Upper lobe of left lung (tissue), 6 donors: ENCODE data around the gene CFAP299. TPM values are rescaled to one million over a fixed set of nuclear protein-coding genes. Genes with fewer than 3 reads are reported as not detected.

Source experiments
- ATAC-seq, 2 donors: fragments of 200-7000 bp; cut with Tn5 transposase; one replicate each; pipeline ENCODE4 v1.9.1; 2022; ENCODE audit warnings: mild to moderate bottlenecking in 2 of 2, moderate library complexity in 2 of 2; ENCODE audit not compliant: low FRiP score in 2 of 2
- DNase-seq, 2 donors: peaks; one replicate each; pipeline ENCODE4 v3.0.0-alpha.2; 2019 to 2020
- H3K27ac ChIP-seq, 4 donors: fragments of 200-600 bp; sonication (generic); one replicate each; pipeline ENCODE4 v1.5.1; 2016 to 2019
- H3K27me3 ChIP-seq, 4 donors: fragments of 200-600 bp; sonication (generic); one replicate each; pipeline ENCODE4 v1.5.1; 2017 to 2019
- H3K36me3 ChIP-seq, 4 donors: fragments of 200-600 bp; sonication (generic); one replicate each; pipeline ENCODE4 v1.5.1; 2016 to 2019
- H3K4me1 ChIP-seq, 4 donors: fragments of 200-600 bp; sonication (generic); one replicate each; pipeline ENCODE4 v1.5.1; 2018 to 2019
- H3K4me3 ChIP-seq, 4 donors: fragments of 200-600 bp; sonication (generic); one replicate each; pipeline ENCODE4 v1.5.1; 2017 to 2019; ENCODE audit warnings: mild to moderate bottlenecking in 2 of 4, moderate library complexity in 1 of 4
- H3K9me3 ChIP-seq, 4 donors: fragments of 200-600 bp; sonication (generic); one replicate each; pipeline ENCODE4 v1.5.1; 2018 to 2019
- CTCF ChIP-seq, 6 experiments: fragments of 450-650 bp in 4 of 6; fragments of 200-600 bp in 2 of 6; sonication (generic) in 2 of 6; IDR thresholded peaks; one replicate each; pipeline ENCODE4 v1.5.1; 2016 to 2019; ENCODE audit warnings: antibody characterized with exemption in 6 of 6
- EP300 ChIP-seq, 4 donors: sonication (generic); formaldehyde crosslinking; IDR thresholded peaks; one replicate each; pipeline ENCODE4 v1.5.1; 2017; ENCODE audit warnings: antibody characterized with exemption in 4 of 4, control low read depth in 2 of 4
- POLR2A ChIP-seq, 4 donors: fragments of 450-650 bp; IDR thresholded peaks; one replicate each; pipeline ENCODE4 v1.5.1; 2016 to 2017; ENCODE audit warnings: antibody characterized with exemption in 4 of 4, mild to moderate bottlenecking in 2 of 4
- POLR2AphosphoS5 ChIP-seq, 2 donors: sonication (generic); formaldehyde crosslinking; IDR thresholded peaks; one replicate each; pipeline ENCODE4 v1.5.1; 2017; ENCODE audit warnings: antibody characterized with exemption in 2 of 2
- WGBS, 2 donors: methylation state at CpG; one replicate each; pipeline ENCODE4 v1.1.5; 2017 to 2018; 5-methylcytosine and 5-hydroxymethylcytosine counted together
- total RNA-seq, 6 donors: library from RNA; depleted of rRNA in 4 of 6; stranded (reverse); fragments of >200 nt in 4 of 6; gene quantifications; one replicate each; pipeline versions ENCODE4 v1.1.0 to v1.2.1, GENCODE V29; 2016 to 2021
- donor health status: DM: no; HTN: no; CAD: no; lungs with moderate emphysema.
- donor health status: DM: no; HTN: yes; CAD: no; lungs with severe emphysema.

Gene CFAP299
- total RNA-seq, 6 donors from 2014 or later: 0.46 to 31.6 (median 3.9) TPM

- Histone ChIP-seq H3K4me1 (no peaks in the 10 kb centered on the region), H3K27me3 (no peaks in the 10 kb centered on the region), H3K4me3 (no peak overlapping the region), H3K27ac (no peak overlapping the region), H3K9me3 (no peaks in the 10 kb centered on the region), H3K36me3 (no peaks in the 10 kb centered on the region)
- no peak for DNase-seq
- no peak for TF ChIP-seq POLR2AphosphoS5 (IDR thresholded peaks at IDR 0.05)
- TF ChIP-seq EP300 (IDR thresholded peaks at IDR 0.05): no peak
- TF ChIP-seq POLR2A (IDR thresholded peaks at IDR 0.05): no peak
- no peak for TF ChIP-seq CTCF (IDR thresholded peaks at IDR 0.05)
- ATAC-seq: no peak
These were observed 582.5 kb downstream of the CFAP299 start for GRCh38 chr4:80918004-80918403.

GRCh38 chr4:80921441-80921840 is 585.9 kb downstream of the CFAP299 start:
- TF ChIP-seq CTCF (IDR thresholded peaks at IDR 0.05): no peak
- no peak for TF ChIP-seq POLR2AphosphoS5 (IDR thresholded peaks at IDR 0.05)
- no peak for TF ChIP-seq POLR2A (IDR thresholded peaks at IDR 0.05)
- TF ChIP-seq EP300 (IDR thresholded peaks at IDR 0.05): no peak
- no peak for ATAC-seq
- WGBS, 2 donors: 68 to 71% methylated on average over 2 of the region's 2 CpGs

GRCh38 chr4:80922941-80923340 is 587.4 kb downstream of the CFAP299 start:
- Histone ChIP-seq H3K27me3 (no peaks in the 10 kb centered on the region), H3K36me3 (no peaks in the 10 kb centered on the region), H3K4me3 (no peak overlapping the region), H3K9me3 (no peaks in the 10 kb centered on the region), H3K27ac (no peak overlapping the region), H3K4me1 (no peaks in the 10 kb centered on the region)
- TF ChIP-seq POLR2AphosphoS5 (IDR thresholded peaks at IDR 0.05) (no peak), POLR2A (IDR thresholded peaks at IDR 0.05) (no peak), EP300 (IDR thresholded peaks at IDR 0.05) (no peak), CTCF (IDR thresholded peaks at IDR 0.05) (no peak)
- DNase-seq (no peak), ATAC-seq (no peak)
- 72 to 83% methylated on average over 2 of the region's 2 CpGs for WGBS, 2 donors

More at GRCh38 chr4:80921441-80921840, 585.9 kb downstream of the CFAP299 start:
- no peak overlapping the region for H3K4me3 ChIP-seq
- no peaks in the 10 kb centered on the region for H3K36me3 ChIP-seq
- DNase-seq: no peak
- no peaks in the 10 kb centered on the region for H3K4me1 ChIP-seq
- H3K9me3 ChIP-seq: no peaks in the 10 kb centered on the region
- H3K27me3 ChIP-seq: no peaks in the 10 kb centered on the region
- no peak overlapping the region for H3K27ac ChIP-seq

- Histone ChIP-seq H3K27me3 (no peaks in the 10 kb centered on the region), H3K4me1 (no peaks in the 10 kb centered on the region), H3K9me3 (no peaks in the 10 kb centered on the region), H3K27ac (no peak overlapping the region), H3K36me3 (no peaks in the 10 kb centered on the region), H3K4me3 (no peak overlapping the region)
- DNase-seq (no peak), ATAC-seq (no peak)
- no peak for TF ChIP-seq POLR2A (IDR thresholded peaks at IDR 0.05)
- no peak for TF ChIP-seq CTCF (IDR thresholded peaks at IDR 0.05)
- TF ChIP-seq EP300 (IDR thresholded peaks at IDR 0.05): no peak
- no peak for TF ChIP-seq POLR2AphosphoS5 (IDR thresholded peaks at IDR 0.05)
- WGBS, 2 donors: 92 to 97% methylated on average over 1 of the region's 1 CpG
These were observed 589.8 kb downstream of the CFAP299 start for GRCh38 chr4:80925293-80925692.

GRCh38 chr4:80926446-80926845 is 590.9 kb downstream of the CFAP299 start:
- Histone ChIP-seq H3K9me3 (no peaks in the 10 kb centered on the region), H3K36me3 (no peaks in the 10 kb centered on the region), H3K4me3 (no peak overlapping the region), H3K4me1 (no peaks in the 10 kb centered on the region), H3K27ac (no peak overlapping the region), H3K27me3 (no peaks in the 10 kb centered on the region)
- TF ChIP-seq POLR2A (IDR thresholded peaks at IDR 0.05): no peak
- TF ChIP-seq POLR2AphosphoS5 (IDR thresholded peaks at IDR 0.05): no peak
- no peak for TF ChIP-seq EP300 (IDR thresholded peaks at IDR 0.05)
- no peak for TF ChIP-seq CTCF (IDR thresholded peaks at IDR 0.05)
- ATAC-seq (no peak), DNase-seq (no peak)
- WGBS, 2 donors: 70 to 77% methylated on average over 1 of the region's 1 CpG
